A549 (cell line): Measurements from ENCODE around the gene EARS2. TPM values are rescaled to one million over a fixed set of nuclear protein-coding genes. Genes with fewer than 3 reads are reported as not detected.
A peak's percentile ranks its signal among the peaks of the same experiment; 100 is the strongest.

ENCODE experiments used
- ATAC-seq, 2 experiments: fragments of 200-7000 bp in 1 of 2; fragments of >200 bp in 1 of 2; cut with Nextera tagmentation in 1 of 2; cut with Tn5 transposase in 1 of 2; 3 replicates each; pipeline versions ENCODE4 v1.8.0 to v1.9.1; 2018 to 2020; ENCODE audit warnings: mild to moderate bottlenecking in 1 of 2, moderate library complexity in 1 of 2
- CTCF ChIA-PET: fragments of 300-600 bp; sonication (Branson Sonifier 250); formaldehyde crosslinking; extraction: SDS; loops from one replicate; lab custom pipeline; 2021; ENCODE audit warnings: antibody characterized with exemption, inconsistent platforms; lab: Yijun Ruan, JAX
- POLR2A ChIA-PET: fragments of 350-600 bp; formaldehyde crosslinking; extraction: SDS; loops from one replicate; lab custom pipeline; 2021; ENCODE audit warnings: antibody characterized with exemption, inconsistent platforms; lab: Yijun Ruan, JAX
- DNase-seq, 2 experiments: peaks; one replicate each; pipeline versions ENCODE4 v3.0.0 to v3.0.0-alpha.2; 2011 to 2016; ENCODE audit warnings: low read depth in 1 of 2, low spot score in 1 of 2
- FAIRE-seq: peaks from 2 replicates; lab custom pipeline; 2011; peaks lifted over from hg19 to GRCh38; lab: Jason Lieb, UNC
- H3K27ac ChIP-seq, 2 experiments: fragments of >200 bp; sonication (Bioruptor Twin); formaldehyde crosslinking; 3 replicates each; pipeline ENCODE4 v1.5.1; 2016 to 2017
- H3K4me1 ChIP-seq: fragments of >200 bp; sonication (Bioruptor Twin); formaldehyde crosslinking; 3 replicates; pipeline ENCODE4 v1.6.1; 2016
- H3K4me2 ChIP-seq: fragments of >200 bp; sonication (Bioruptor Twin); formaldehyde crosslinking; 3 replicates; pipeline ENCODE4 v1.6.1; 2016
- H3K4me3 ChIP-seq: fragments of >200 bp; sonication (Bioruptor Twin); formaldehyde crosslinking; 3 replicates; pipeline ENCODE4 v1.5.1; 2016
- H3K9me3 ChIP-seq: fragments of >200 bp; sonication (Bioruptor Twin); formaldehyde crosslinking; 3 replicates; pipeline ENCODE4 v1.6.1; 2016
- ATOH8 ChIP-seq: fragments of 250-450 bp; sonication (Bioruptor Pico); IDR thresholded peaks from 2 replicates; pipeline ENCODE4 v1.5.0; 2020; ENCODE audit warnings: low read depth, mild to moderate bottlenecking, moderate library complexity
- BHLHE40 ChIP-seq: IDR thresholded peaks from 2 replicates; pipeline ENCODE4 v1.6.1; 2012; ENCODE audit warnings: low read depth, low read length, inconsistent platforms
- CBX8 ChIP-seq: fragments of 200-600 bp; sonication (generic); IDR thresholded peaks from 2 replicates; pipeline ENCODE4 v1.6.1; 2016
- CHD2 ChIP-seq: fragments of 150-350 bp; IDR thresholded peaks from 2 replicates; pipeline ENCODE4 v1.6.1; 2014; ENCODE audit warnings: low read length; ENCODE audit not compliant: partially characterized antibody
- CHD4 ChIP-seq: fragments of 200-600 bp; sonication (generic); IDR thresholded peaks from 2 replicates; pipeline ENCODE4 v1.6.1; 2016; ENCODE audit warnings: antibody characterized with exemption, mild to moderate bottlenecking, borderline replicate concordance
- E2F6 ChIP-seq: IDR thresholded peaks from 2 replicates; pipeline ENCODE4 v1.6.1; 2012; ENCODE audit warnings: low read depth, borderline replicate concordance
- EHF ChIP-seq: fragments of 250-450 bp; sonication (Bioruptor Pico); IDR thresholded peaks from 2 replicates; pipeline ENCODE4 v1.5.0; 2020; ENCODE audit warnings: mild to moderate bottlenecking
- EHMT2 ChIP-seq: fragments of 200-600 bp; sonication (generic); IDR thresholded peaks from 2 replicates; pipeline ENCODE4 v1.6.1; 2016; ENCODE audit warnings: antibody characterized with exemption, low read depth, mild to moderate bottlenecking, moderate library complexity
- EP300 ChIP-seq, 2 experiments: fragments of >200 bp; sonication (Bioruptor Twin); formaldehyde crosslinking; IDR thresholded peaks; 2 replicates in 1 of 2; 3 replicates in 1 of 2; pipeline ENCODE4 v1.6.1; 2016 to 2017
- ESRRA ChIP-seq: fragments of 150-350 bp; IDR thresholded peaks from 2 replicates; pipeline ENCODE4 v1.6.1; 2014; ENCODE audit warnings: mild to moderate bottlenecking, low read length, borderline replicate concordance
- FOXS1 ChIP-seq: fragments of 250-450 bp; sonication (Bioruptor Pico); IDR thresholded peaks from 2 replicates; pipeline ENCODE4 v1.5.0; 2020; ENCODE audit warnings: mild to moderate bottlenecking, moderate library complexity
- GATA3 ChIP-seq: IDR thresholded peaks from 2 replicates; pipeline ENCODE4 v1.6.1; 2012; ENCODE audit warnings: borderline replicate concordance
- HES2 ChIP-seq: fragments of >200 bp; sonication (Bioruptor Twin); formaldehyde crosslinking; IDR thresholded peaks from 2 replicates; pipeline ENCODE4 v1.6.1; 2016
- HEYL ChIP-seq: fragments of 250-450 bp; sonication (Bioruptor Pico); IDR thresholded peaks from 2 replicates; pipeline ENCODE4 v1.8.0; 2021; ENCODE audit warnings: mild to moderate bottlenecking, moderate library complexity
- HOXA7 ChIP-seq: fragments of 250-450 bp; sonication (Bioruptor Pico); IDR thresholded peaks from 2 replicates; pipeline ENCODE4 v1.5.0; 2020; ENCODE audit warnings: mild to moderate bottlenecking, moderate library complexity
- HOXB5 ChIP-seq: fragments of 250-450 bp; sonication (Bioruptor Pico); IDR thresholded peaks from 2 replicates; pipeline ENCODE4 v1.5.0; 2020; ENCODE audit warnings: mild to moderate bottlenecking, moderate library complexity
- JUN ChIP-seq, 2 experiments: fragments of >200 bp; sonication (Bioruptor Twin); formaldehyde crosslinking; IDR thresholded peaks; 2 replicates in 1 of 2; 3 replicates in 1 of 2; pipeline ENCODE4 v1.6.1; 2016 to 2017
- KDM5A ChIP-seq: fragments of 200-600 bp; sonication (generic); IDR thresholded peaks from 2 replicates; pipeline ENCODE4 v1.6.1; 2016; ENCODE audit warnings: antibody characterized with exemption, mild to moderate bottlenecking
- MAFK ChIP-seq: fragments of 450-650 bp; IDR thresholded peaks from 2 replicates; pipeline ENCODE4 v1.6.1; 2014; ENCODE audit not compliant: partially characterized antibody
- MYC ChIP-seq: IDR thresholded peaks from 2 replicates; pipeline ENCODE4 v1.6.1; 2012; ENCODE audit warnings: mild to moderate bottlenecking, inconsistent platforms, low read length, improper control_type of control experiment, borderline replicate concordance
- NFE2L2 ChIP-seq: fragments of 150-350 bp; conservative IDR thresholded peaks from 2 replicates; pipeline ENCODE4 v1.6.1; 2014; ENCODE audit warnings: low read length
- NPAS2 ChIP-seq: fragments of 250-450 bp; sonication (Bioruptor Pico); IDR thresholded peaks from 2 replicates; pipeline ENCODE4 v1.8.0; 2022; ENCODE audit warnings: mild to moderate bottlenecking, moderate library complexity, borderline replicate concordance
- NR3C1 ChIP-seq: fragments of >200 bp; sonication (Bioruptor Twin); formaldehyde crosslinking; IDR thresholded peaks from 3 replicates; pipeline ENCODE4 v1.6.1; 2017
- POLR2AphosphoS2 ChIP-seq: conservative IDR thresholded peaks from 2 replicates; pipeline ENCODE4 v1.6.1; 2012; ENCODE audit warnings: low read length, improper control_type of control experiment, inconsistent platforms
- RAD21 ChIP-seq, 2 experiments: fragments of >200 bp in 1 of 2; sonication (Bioruptor Twin) in 1 of 2; formaldehyde crosslinking in 1 of 2; IDR thresholded peaks in 1 of 2; conservative IDR thresholded peaks in 1 of 2; 2 replicates in 1 of 2; 3 replicates in 1 of 2; pipeline ENCODE4 v1.6.1; 2012 to 2018; ENCODE audit warnings: inconsistent platforms in 1 of 2
- RARB ChIP-seq: fragments of 250-450 bp; sonication (Bioruptor Pico); IDR thresholded peaks from 2 replicates; pipeline ENCODE4 v1.8.0; 2021; ENCODE audit warnings: mild to moderate bottlenecking, moderate library complexity
- RNF2 ChIP-seq: fragments of 200-600 bp; sonication (generic); IDR thresholded peaks from 2 replicates; pipeline ENCODE4 v1.6.1; 2016; ENCODE audit warnings: low read depth, mild to moderate bottlenecking, antibody characterized with exemption, moderate library complexity, borderline replicate concordance
- SMC3 ChIP-seq: fragments of >200 bp; sonication (Bioruptor Twin); formaldehyde crosslinking; IDR thresholded peaks from 3 replicates; pipeline ENCODE4 v1.6.1; 2018; ENCODE audit warnings: inconsistent platforms
- SREBF2 ChIP-seq: fragments of 450-650 bp; IDR thresholded peaks from 2 replicates; pipeline ENCODE4 v1.6.1; 2014; ENCODE audit warnings: mild to moderate bottlenecking, moderate library complexity
- USF2 ChIP-seq: fragments of 450-650 bp; IDR thresholded peaks from 2 replicates; pipeline ENCODE4 v1.6.1; 2014; ENCODE audit warnings: antibody characterized with exemption
- ZC3H11A ChIP-seq: fragments of 450-650 bp; IDR thresholded peaks from 2 replicates; pipeline ENCODE4 v1.6.1; 2014; ENCODE audit warnings: antibody characterized with exemption, mild to moderate bottlenecking
- ZFP36 ChIP-seq: fragments of 450-650 bp; IDR thresholded peaks from 2 replicates; pipeline ENCODE4 v1.6.1; 2014; ENCODE audit warnings: borderline replicate concordance; ENCODE audit not compliant: partially characterized antibody
- ZSCAN20 ChIP-seq: fragments of 250-450 bp; sonication (Bioruptor Pico); IDR thresholded peaks from 2 replicates; pipeline ENCODE4 v1.8.0; 2022; ENCODE audit warnings: mild to moderate bottlenecking, moderate library complexity
- WGBS: methylation state at CpG from one replicate; pipeline ENCODE4 v1.1.6; 2017; ENCODE audit errors: missing lambda C conversion rate; 5-methylcytosine and 5-hydroxymethylcytosine counted together
- polyA plus RNA-seq, 4 experiments: library from polyadenylated mRNA; depleted of rRNA in 3 of 4; stranded (reverse); fragments of >200 nt; fragmentation: RNase III in 1 of 4; extraction: RNeasy Plus Mini Kit Qiagen cat#74134 plus additional on column Dnase treatment in 1 of 4; gene quantifications; 2 replicates in 3 of 4; 3 replicates in 1 of 4; pipeline ENCODE4 v1.2.3, GENCODE V29; 2011 to 2017

EARS2 gene
- polyA plus RNA-seq, 2 of the 4 experiments (the other 2 are of a cell fraction): 30.4 to 45.2 TPM

GRCh38 chr16:23556881-23557778, at the start of gene EARS2, which contains the start of gene UBFD1 (continued):
- TF ChIP-seq NFE2L2 (no peak), CHD4 (peak; percentile 98; the same call in 1 of the 2 replicates), ZFP36 (peak; percentile 17), NPAS2 (CRISPR knock-in tag) (no peak), CHD2 (no peak), USF2 (peak; percentile 91)

GRCh38 chr16:23597003-23597756, 40.0 kb upstream of the EARS2 start:
- FAIRE-seq: no peak
- 66% methylated on average over 11 of the region's 11 CpGs for WGBS
- Histone ChIP-seq H3K27ac (peak overlapping the region in 1 of 2 experiments; percentile 99; a peak in 2 of 6 replicates), H3K4me3 (no peak overlapping the region), H3K4me1 (peaks cover 11% of the 10 kb centered on the region; the same call in 2 of the 3 replicates), H3K4me2 (peak overlapping the region; percentile 47; the same call in 2 of the 3 replicates), H3K9me3 (no peaks in the 10 kb centered on the region)
- DNase-seq: peak; percentile 23 to 67
- CTCF ChIA-PET: interaction anchor here (0.6 to 2.4 kb wide), 22 partner anchors 8 to 933 kb away, joined by 3 to 14 read pairs (median 4); partner anchors contain the start of genes DCTN5 and PALB2
- POLR2A ChIA-PET: no interaction called here
- ATAC-seq: peak; percentile 51 to 71; a peak in 5 of 6 replicates
- no peak for TF ChIP-seq CHD4
- TF ChIP-seq RARB (CRISPR knock-in tag): peak; percentile 79; the same call in 1 of the 2 replicates
- TF ChIP-seq ZC3H11A: no peak
- TF ChIP-seq RAD21 (conservative IDR thresholded peaks at IDR 0.05 in 1 of 2, IDR thresholded peaks at IDR 0.05 in 1 of 2): peak in 1 of 2 experiments; percentile 48; a peak in 2 of 5 replicates
- peak; percentile 75 for TF ChIP-seq NFE2L2
- no peak for TF ChIP-seq SREBF2
- TF ChIP-seq USF2: no peak
- TF ChIP-seq SMC3: no peak
- peak; percentile 83 for TF ChIP-seq ZSCAN20
- TF ChIP-seq MYC: no peak
- no peak for TF ChIP-seq CBX8
- TF ChIP-seq ESRRA: no peak
- TF ChIP-seq EHF: peak; percentile 97
- TF ChIP-seq BHLHE40: no peak
- no peak for TF ChIP-seq GATA3
- 0 out of 2 replicates have a peak, but pooled peaks have one; percentile 70 for TF ChIP-seq HOXA7 (CRISPR knock-in tag)
- TF ChIP-seq MAFK: peak; percentile 90
- no peak for TF ChIP-seq EP300 (IDR thresholded peaks at IDR 0.05)
- no peak for TF ChIP-seq POLR2AphosphoS2
- TF ChIP-seq NR3C1: no peak
- TF ChIP-seq HOXB5 (CRISPR knock-in tag): peak; percentile 93
- TF ChIP-seq JUN (IDR thresholded peaks at IDR 0.05): no peak
- TF ChIP-seq HEYL (CRISPR knock-in tag): peak; percentile 97
- no peak for TF ChIP-seq KDM5A
- TF ChIP-seq EHMT2: no peak
- no peak for TF ChIP-seq RNF2
- TF ChIP-seq ATOH8 (CRISPR knock-in tag): peak; percentile 98
- TF ChIP-seq HES2: no peak
- peak; percentile 95 for TF ChIP-seq FOXS1 (CRISPR knock-in tag)
- TF ChIP-seq E2F6: no peak
